Stomach smooth muscle (tissue), 2 donors: ENCODE results near the gene INPP5K.

Experiments
- H3K27ac ChIP-seq: one replicate; pipeline ENCODE4 v1.7.0; 2013; ENCODE audit warnings: mild to moderate bottlenecking, low read length, inconsistent platforms
- H3K27me3 ChIP-seq, 2 donors: one replicate each; pipeline ENCODE4 v1.7.0; 2013; ENCODE audit warnings: low read length in 2 of 2; ENCODE audit not compliant: insufficient read depth in 2 of 2, control insufficient read depth in 1 of 2
- H3K36me3 ChIP-seq, 2 donors: one replicate each; pipeline ENCODE4 v1.7.0; 2013; ENCODE audit warnings: low read length in 2 of 2; ENCODE audit not compliant: control insufficient read depth in 2 of 2, insufficient read depth in 2 of 2
- H3K4me1 ChIP-seq: one replicate; pipeline ENCODE4 v1.7.0; 2013; ENCODE audit warnings: low read length; ENCODE audit not compliant: control insufficient read depth, insufficient read depth
- H3K4me3 ChIP-seq, 2 donors: one replicate each; pipeline ENCODE4 v1.7.0; 2013; ENCODE audit warnings: low read length in 2 of 2
- H3K9ac ChIP-seq, 2 donors: one replicate each; pipeline ENCODE4 v1.7.0; 2013; ENCODE audit warnings: low read length in 2 of 2, mild to moderate bottlenecking in 1 of 2
- H3K9me3 ChIP-seq, 2 donors: one replicate each; pipeline ENCODE4 v1.7.0; 2013; ENCODE audit warnings: low read length in 2 of 2; ENCODE audit not compliant: control insufficient read depth in 2 of 2
- donor health status: healthy.
- donor health status: Pancreatic carcinoma.

The INPP5K gene

DNA sequence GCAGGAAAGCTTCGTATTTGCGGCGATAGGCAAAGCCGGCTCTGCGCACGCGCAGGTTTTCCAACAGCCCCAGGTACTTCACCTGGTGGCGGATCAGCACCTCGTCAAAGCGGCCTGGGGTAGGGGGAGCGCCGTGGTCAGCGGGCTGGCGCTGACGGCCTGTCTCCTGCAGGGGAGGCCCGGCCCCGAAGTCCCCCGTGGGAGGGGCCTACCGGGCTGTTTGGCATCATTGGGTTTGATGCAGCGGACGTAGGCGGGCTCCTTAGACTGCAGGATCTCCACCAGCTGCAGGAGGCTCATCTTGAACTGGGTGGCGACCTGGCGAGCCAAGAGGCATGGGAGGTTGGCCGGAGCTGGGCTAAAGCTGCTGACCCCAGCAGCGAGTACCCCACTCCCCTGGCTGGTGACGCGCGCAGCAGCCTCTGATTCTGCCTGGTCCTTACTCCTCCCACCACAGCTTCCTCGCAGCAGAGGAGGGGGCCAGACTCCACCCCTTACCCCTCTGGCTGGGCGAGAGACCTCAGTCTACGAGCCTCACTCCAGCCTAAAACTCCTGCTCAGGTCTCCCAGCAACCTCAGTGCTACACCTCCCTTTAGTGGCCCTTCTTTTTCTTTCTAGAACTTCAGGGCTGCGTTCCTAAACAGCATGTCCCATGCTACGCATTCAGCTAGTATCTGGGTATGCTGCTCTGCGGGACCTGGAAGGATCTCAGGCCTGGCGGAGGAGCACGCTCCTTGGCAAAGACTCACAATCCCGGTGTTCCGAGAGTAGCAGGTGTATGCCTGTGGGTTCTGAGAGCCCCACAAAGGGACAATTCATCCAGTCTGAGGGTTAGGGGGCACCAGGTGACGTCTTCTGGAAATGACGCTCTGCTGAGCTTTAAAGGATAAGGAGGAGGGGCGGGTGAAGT is 44.2 kb downstream of the INPP5K start:
- Histone ChIP-seq H3K27ac (no peak overlapping the region), H3K9me3 (no peaks in the 10 kb centered on the region), H3K36me3 (peaks cover 45 to 50% of the 10 kb centered on the region in 2 donors), H3K9ac (no peak overlapping the region), H3K4me3 (no peak overlapping the region), H3K27me3 (no peaks in the 10 kb centered on the region), H3K4me1 (peaks cover 22% of the 10 kb centered on the region)

GRCh38 chr17:1471490-1471889 is 44.9 kb downstream of the INPP5K start:
- Histone ChIP-seq H3K4me3 (no peak overlapping the region), H3K27ac (no peak overlapping the region), H3K4me1 (peaks cover 22% of the 10 kb centered on the region), H3K36me3 (peaks cover 49 to 51% of the 10 kb centered on the region in 2 donors), H3K27me3 (no peaks in the 10 kb centered on the region), H3K9ac (no peak overlapping the region), H3K9me3 (no peaks in the 10 kb centered on the region)

- Histone ChIP-seq H3K9ac (no peak overlapping the region), H3K9me3 (no peaks in the 10 kb centered on the region), H3K27me3 (no peaks in the 10 kb centered on the region), H3K27ac (no peak overlapping the region), H3K4me3 (no peak overlapping the region), H3K4me1 (peaks cover 18% of the 10 kb centered on the region), H3K36me3 (peaks cover 44 to 51% of the 10 kb centered on the region in 2 donors)
These were observed 45.5 kb downstream of the INPP5K start for GRCh38 chr17:1470755-1471462.

GRCh38 chr17:1470071-1470754 is 46.2 kb downstream of the INPP5K start:
- H3K9me3 ChIP-seq: no peaks in the 10 kb centered on the region
- no peak overlapping the region for H3K9ac ChIP-seq
- H3K4me1 ChIP-seq: peaks cover 11% of the 10 kb centered on the region
- H3K4me3 ChIP-seq: no peak overlapping the region
- peaks cover 44 to 50% of the 10 kb centered on the region in 2 donors for H3K36me3 ChIP-seq
- no peak overlapping the region for H3K27ac ChIP-seq
- H3K27me3 ChIP-seq: no peaks in the 10 kb centered on the region

GRCh38 chr17:1469231-1469852 is 47.1 kb downstream of the INPP5K start:
- Histone ChIP-seq H3K27ac (no peak overlapping the region), H3K9me3 (no peaks in the 10 kb centered on the region), H3K4me3 (no peak overlapping the region), H3K4me1 (peaks cover 7% of the 10 kb centered on the region), H3K9ac (no peak overlapping the region), H3K27me3 (no peaks in the 10 kb centered on the region), H3K36me3 (peaks cover 42 to 52% of the 10 kb centered on the region in 2 donors)

- peaks cover 40 to 51% of the 10 kb centered on the region in 2 donors for H3K36me3 ChIP-seq
- no peak overlapping the region for H3K4me3 ChIP-seq
- no peaks in the 10 kb centered on the region for H3K27me3 ChIP-seq
- peaks cover 5% of the 10 kb centered on the region for H3K4me1 ChIP-seq
- H3K9ac ChIP-seq: no peak overlapping the region
- H3K27ac ChIP-seq: no peak overlapping the region
- no peaks in the 10 kb centered on the region for H3K9me3 ChIP-seq
These were observed 48.4 kb downstream of the INPP5K start for GRCh38 chr17:1467898-1468492.

DNA sequence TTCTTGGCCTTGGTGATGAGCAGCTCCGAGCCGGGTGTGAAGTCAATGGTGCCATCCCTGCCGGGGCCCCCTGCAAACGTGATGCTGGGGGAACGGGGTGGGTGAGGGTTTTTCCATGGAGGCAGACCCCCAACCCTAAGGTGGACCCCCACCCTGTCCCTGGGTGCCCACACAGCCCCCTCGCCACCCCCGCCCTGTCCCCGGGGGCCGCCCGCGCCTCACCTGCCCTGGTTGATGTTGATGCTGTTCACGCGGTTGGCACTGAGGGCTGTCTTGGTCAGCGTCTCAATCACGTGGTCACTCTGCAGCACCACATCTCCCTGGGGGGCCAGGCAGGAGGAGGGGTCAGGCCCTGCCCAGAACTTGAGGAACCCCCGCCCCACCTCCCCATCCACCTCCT is 49.2 kb downstream of the INPP5K start:
- no peak overlapping the region for H3K9ac ChIP-seq
- H3K4me1 ChIP-seq: peaks cover 5% of the 10 kb centered on the region
- H3K27ac ChIP-seq: no peak overlapping the region
- H3K4me3 ChIP-seq: no peak overlapping the region
- H3K36me3 ChIP-seq: peaks cover 37 to 51% of the 10 kb centered on the region in 2 donors
- H3K27me3 ChIP-seq: no peaks in the 10 kb centered on the region
- no peaks in the 10 kb centered on the region for H3K9me3 ChIP-seq

- H3K27ac ChIP-seq: no peak overlapping the region
- H3K9me3 ChIP-seq: no peaks in the 10 kb centered on the region
- H3K36me3 ChIP-seq: peaks cover 24 to 41% of the 10 kb centered on the region in 2 donors
- H3K27me3 ChIP-seq: no peaks in the 10 kb centered on the region
- no peak overlapping the region for H3K9ac ChIP-seq
- no peak overlapping the region for H3K4me3 ChIP-seq
- peaks cover 7% of the 10 kb centered on the region for H3K4me1 ChIP-seq
These were observed 52.2 kb downstream of the INPP5K start for GRCh38 chr17:1464186-1464585.

DNA sequence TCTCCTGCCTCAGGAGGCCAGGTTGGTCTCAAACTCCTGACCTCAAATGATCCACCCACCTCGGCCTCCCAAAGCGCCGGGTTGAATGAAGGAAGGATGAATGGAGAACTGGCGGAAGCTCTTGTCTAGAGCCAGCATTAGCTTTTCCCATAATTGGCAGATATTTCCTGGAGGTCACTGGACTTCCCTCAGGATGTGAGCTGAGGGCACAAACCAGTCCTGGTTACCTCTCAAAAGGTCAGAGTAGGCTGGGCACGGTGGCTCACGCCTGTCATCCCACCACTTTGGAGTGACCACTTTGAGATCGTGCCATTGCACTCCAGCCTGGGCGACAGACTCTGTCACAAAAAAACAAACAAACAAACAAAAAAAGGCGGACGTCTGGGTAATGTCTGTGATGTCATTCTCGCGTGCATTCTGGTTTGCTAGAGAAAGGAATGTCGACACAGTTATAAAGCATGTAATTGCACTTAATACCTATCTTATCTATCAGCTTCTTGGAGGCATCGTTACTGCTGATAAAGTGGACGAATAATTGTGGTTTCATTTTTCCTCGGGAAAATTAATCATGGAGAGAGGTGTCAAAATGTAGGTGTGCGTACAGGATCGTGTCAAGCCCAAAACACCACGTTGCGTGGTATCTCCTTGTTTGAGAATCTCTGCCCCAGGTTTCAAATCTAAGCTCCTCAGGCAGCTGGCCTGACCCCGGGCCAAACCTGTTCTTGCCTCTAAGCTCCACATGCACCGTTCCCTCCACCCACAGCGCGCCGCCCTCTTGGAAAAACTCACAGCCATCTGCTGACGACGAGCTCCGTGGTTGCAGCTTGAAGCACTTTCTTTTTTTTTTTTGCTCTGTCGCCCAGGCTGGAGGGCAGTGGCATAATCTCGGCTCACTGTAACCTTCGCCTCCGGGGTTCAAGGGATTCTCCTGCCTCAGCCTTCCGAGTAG is 54.0 kb downstream of the INPP5K start:
- no peak overlapping the region for H3K9ac ChIP-seq
- peaks cover 4% of the 10 kb centered on the region for H3K4me1 ChIP-seq
- H3K27ac ChIP-seq: no peak overlapping the region
- H3K27me3 ChIP-seq: no peaks in the 10 kb centered on the region
- no peak overlapping the region for H3K4me3 ChIP-seq
- H3K9me3 ChIP-seq: no peaks in the 10 kb centered on the region
- peaks cover 10 to 26% of the 10 kb centered on the region in 2 donors for H3K36me3 ChIP-seq
